Body of pancreas (tissue), 4 donors: Measurements from ENCODE around the gene HDLBP.

Experiments
- CTCF ChIP-seq, 7 experiments: fragments of 450-650 bp in 4 of 7; fragments of 200-600 bp in 3 of 7; sonication (generic) in 3 of 7; IDR thresholded peaks; one replicate each; pipeline ENCODE4 v1.5.1; 2016 to 2019; ENCODE audit warnings: antibody characterized with exemption in 7 of 7
- POLR2A ChIP-seq, 3 donors: fragments of 450-650 bp; IDR thresholded peaks; one replicate each; pipeline ENCODE4 v1.6.1; 2016; ENCODE audit warnings: antibody characterized with exemption in 3 of 3, mild to moderate bottlenecking in 2 of 3

DNA sequence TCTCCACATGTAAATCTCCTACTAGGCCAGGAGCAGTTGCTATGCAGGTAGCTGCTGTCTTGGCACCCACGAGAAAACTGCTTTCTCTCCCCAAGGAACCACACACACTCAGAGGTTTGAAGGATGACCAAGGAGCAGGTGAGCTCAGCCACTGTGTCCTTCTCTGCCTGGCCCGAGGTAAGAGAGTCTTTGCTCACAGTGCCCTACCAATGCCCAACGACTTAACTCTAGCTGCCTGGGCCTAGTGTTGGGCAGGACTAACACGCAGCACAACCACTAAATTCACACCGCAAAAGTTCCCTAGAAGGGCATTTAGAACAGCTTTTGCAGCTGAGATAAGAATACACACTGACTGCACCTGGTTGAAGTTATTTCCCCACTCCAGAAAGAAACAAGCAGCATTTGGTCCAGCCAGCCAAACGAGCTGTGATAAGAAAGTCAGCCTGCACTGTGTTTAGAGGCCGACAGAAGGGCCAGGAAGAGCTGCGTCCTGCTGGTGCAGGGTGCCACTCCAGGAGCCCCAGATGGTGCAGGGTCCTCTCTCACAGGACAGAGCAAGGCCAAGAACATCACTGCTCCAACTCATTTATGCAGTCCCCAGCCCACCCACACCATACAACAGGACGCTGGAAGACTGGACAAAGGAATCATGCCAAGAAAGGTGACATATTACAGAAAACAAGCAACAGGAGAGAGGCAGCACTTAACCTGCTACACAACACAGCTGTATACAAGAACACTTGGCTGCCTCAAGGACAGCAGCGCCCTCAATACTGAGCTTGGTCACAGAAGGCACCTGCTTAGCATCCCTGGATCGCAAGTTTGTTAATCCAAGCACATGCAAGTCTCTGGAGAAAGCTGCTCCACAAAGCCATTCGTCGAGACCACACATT lies 12.5 kb downstream of the HDLBP start:
- TF ChIP-seq CTCF (IDR thresholded peaks at IDR 0.05) (peak in 1 of 7 experiments; percentile 7), POLR2A (IDR thresholded peaks at IDR 0.05) (peak in 1 of 3 donors; percentile 0)
